A673 (cell line): ENCODE data around the gene METTL24. TPM values are rescaled to one million over a fixed set of nuclear protein-coding genes. Genes with fewer than 3 reads are reported as not detected.

ENCODE experiments used
- BruUV-seq: library from RNA; stranded (reverse); fragments of 400-500 nt; replicated peaks from 2 replicates; lab custom pipeline; 2021; lab: Mats Ljungman, UMichigan
- CTCF ChIA-PET: fragments of 300-600 bp; sonication (Branson Sonifier 250); formaldehyde crosslinking; loops from one replicate; lab custom pipeline; 2022; ENCODE audit warnings: antibody characterized with exemption; lab: Charles Lee
- POLR2A ChIA-PET: fragments of 300-600 bp; sonication (Branson Sonifier 250); formaldehyde crosslinking; loops from one replicate; lab custom pipeline; 2022; ENCODE audit warnings: antibody characterized with exemption; ENCODE audit not compliant: low non-redundant PET; lab: Charles Lee
- DNase-seq: peaks from one replicate; pipeline ENCODE4 v3.0.0-alpha.2; 2015; ENCODE audit warnings: low spot score
- H3K27ac ChIP-seq: fragments of 200-600 bp; sonication (generic); 2 replicates; pipeline ENCODE4 v1.5.1; 2016; ENCODE audit warnings: mixed run types, low read depth, mild to moderate bottlenecking, mixed read lengths, antibody characterized with exemption, low read length; ENCODE audit not compliant: poor library complexity, severe bottlenecking
- H3K27me3 ChIP-seq: fragments of 200-600 bp; sonication (generic); replicated peaks from 2 replicates; pipeline ENCODE4 v1.6.1; 2017; ENCODE audit warnings: mixed run types, low read depth, mild to moderate bottlenecking, mixed read lengths, antibody characterized with exemption, low read length; ENCODE audit not compliant: insufficient read depth, poor library complexity
- H3K36me3 ChIP-seq: fragments of 200-600 bp; sonication (generic); 2 replicates; pipeline ENCODE4 v1.6.1; 2016; ENCODE audit warnings: mixed run types, mild to moderate bottlenecking, mixed read lengths, antibody characterized with exemption, low read length; ENCODE audit not compliant: insufficient read depth, poor library complexity, severe bottlenecking
- H3K4me1 ChIP-seq: fragments of 200-600 bp; sonication (generic); 2 replicates; pipeline ENCODE4 v1.6.1; 2017; ENCODE audit warnings: mixed run types, mild to moderate bottlenecking, mixed read lengths, antibody characterized with exemption, low read length; ENCODE audit not compliant: insufficient read depth, poor library complexity, severe bottlenecking
- H3K4me3 ChIP-seq: fragments of 200-600 bp; sonication (generic); 2 replicates; pipeline ENCODE4 v1.5.1; 2016; ENCODE audit warnings: low read depth, mixed run types, mild to moderate bottlenecking, mixed read lengths, low read length; ENCODE audit not compliant: poor library complexity, severe bottlenecking
- H3K9me3 ChIP-seq: fragments of 200-600 bp; sonication (generic); 2 replicates; pipeline ENCODE4 v1.6.1; 2016; ENCODE audit warnings: mixed run types, low read depth, mild to moderate bottlenecking, mixed read lengths, antibody characterized with exemption, low read length; ENCODE audit not compliant: poor library complexity, severe bottlenecking
- CTCF ChIP-seq: fragments of 300-800, 200-600 bp; sonication (generic); conservative IDR thresholded peaks from 2 replicates; pipeline ENCODE4 v1.5.1; 2017; ENCODE audit warnings: low read depth, mild to moderate bottlenecking, antibody characterized with exemption, low read length, moderate library complexity, mixed read lengths
- EZH2 ChIP-seq: fragments of 200-600 bp; sonication (generic); IDR thresholded peaks from 2 replicates; pipeline ENCODE4 v1.6.1; 2017; ENCODE audit warnings: borderline replicate concordance, low read depth, mild to moderate bottlenecking, mixed read lengths, antibody characterized with exemption, low read length; ENCODE audit not compliant: poor library complexity, severe bottlenecking
- intact Hi-C: fragments of 100-400 bp; cut with micrococcal nuclease; formaldehyde crosslinking; loops from one replicate; pipeline ENCODE4 v1.10.0; 2022; ENCODE audit not compliant: unreplicated experiment
- total RNA-seq: library from RNA; stranded (reverse); gene quantifications from 2 replicates; pipeline ENCODE4 v1.2.3, GENCODE V29; 2021

The METTL24 gene
- total RNA-seq, 1 experiment from 2014 or later = 6.4 TPM

- no TSS peak for BruUV-seq
- H3K36me3 ChIP-seq = peaks cover 5% of the 10 kb centered on the region
- ChIA-PET CTCF (no interaction called here), POLR2A (no interaction called here)
- H3K27me3 ChIP-seq = no peaks in the 10 kb centered on the region
- no peak for TF ChIP-seq CTCF
- no peak for TF ChIP-seq EZH2
- DNase-seq = no peak
- H3K27ac ChIP-seq = no peak overlapping the region
- H3K4me1 ChIP-seq = peaks cover 25% of the 10 kb centered on the region
- H3K4me3 ChIP-seq = no peak overlapping the region
- intact Hi-C loops = no loop called here
- H3K9me3 ChIP-seq = no peaks in the 10 kb centered on the region
Measured at GRCh38 chr6:110201151-110201884, 156.8 kb downstream of the METTL24 start.

- Histone ChIP-seq H3K27me3 (no peaks in the 10 kb centered on the region), H3K9me3 (no peaks in the 10 kb centered on the region), H3K36me3 (peaks cover 13% of the 10 kb centered on the region), H3K4me3 (no peak overlapping the region), H3K27ac (no peak overlapping the region), H3K4me1 (peaks cover 33% of the 10 kb centered on the region)
- no peak for TF ChIP-seq EZH2
- no peak for TF ChIP-seq CTCF
- no peak for DNase-seq
- ChIA-PET CTCF (no interaction called here), POLR2A (no interaction called here)
- intact Hi-C loops = no loop called here
- no TSS peak for BruUV-seq
Measured at GRCh38 chr6:110198561-110198960, 159.6 kb downstream of the METTL24 start.

- ChIA-PET POLR2A (no interaction called here), CTCF (no interaction called here)
- DNase-seq = no peak
- Histone ChIP-seq H3K36me3 (peaks cover 14% of the 10 kb centered on the region), H3K4me3 (no peak overlapping the region), H3K27me3 (no peaks in the 10 kb centered on the region), H3K27ac (no peak overlapping the region), H3K9me3 (no peaks in the 10 kb centered on the region), H3K4me1 (peaks cover 31% of the 10 kb centered on the region)
- TF ChIP-seq CTCF (no peak), EZH2 (no peak)
- intact Hi-C loops = no loop called here
- no TSS peak for BruUV-seq
Measured at GRCh38 chr6:110196874-110197273, 161.3 kb downstream of the METTL24 start.
